ENCODE results near the gene DTX1.

DNA sequence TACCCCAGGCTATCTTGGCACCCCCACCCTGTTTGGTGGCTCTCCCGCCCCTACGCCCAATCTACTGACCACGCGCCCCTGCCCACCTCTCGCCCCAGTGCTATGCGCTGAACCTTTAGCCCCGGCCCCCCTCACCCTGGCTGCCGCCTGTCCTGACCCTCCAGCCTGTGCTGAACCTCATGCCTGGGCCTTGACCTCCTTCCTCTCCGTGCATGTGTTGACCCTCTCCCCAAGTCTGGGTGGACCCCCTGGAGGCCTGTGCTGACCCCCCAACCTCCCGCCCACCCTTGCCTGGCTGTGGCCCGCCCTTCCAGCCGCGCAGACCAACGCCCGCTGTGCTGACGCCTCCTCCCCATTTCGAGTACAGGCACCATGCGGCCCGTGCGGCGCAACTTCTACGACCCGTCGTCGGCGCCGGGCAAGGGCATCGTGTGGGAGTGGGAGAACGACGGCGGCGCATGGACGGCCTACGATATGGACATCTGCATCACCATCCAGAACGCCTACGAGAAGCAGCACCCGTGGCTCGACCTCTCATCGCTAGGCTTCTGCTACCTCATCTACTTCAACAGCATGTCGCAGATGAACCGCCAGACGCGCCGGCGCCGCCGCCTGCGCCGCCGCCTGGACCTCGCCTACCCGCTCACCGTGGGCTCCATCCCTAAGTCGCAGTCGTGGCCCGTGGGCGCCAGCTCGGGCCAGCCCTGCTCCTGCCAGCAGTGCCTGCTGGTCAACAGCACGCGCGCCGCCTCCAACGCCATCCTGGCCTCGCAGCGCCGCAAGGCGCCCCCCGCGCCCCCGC lies 20.7 kb downstream of the DTX1 start:
- TF ChIP-seq, protein P1, sequence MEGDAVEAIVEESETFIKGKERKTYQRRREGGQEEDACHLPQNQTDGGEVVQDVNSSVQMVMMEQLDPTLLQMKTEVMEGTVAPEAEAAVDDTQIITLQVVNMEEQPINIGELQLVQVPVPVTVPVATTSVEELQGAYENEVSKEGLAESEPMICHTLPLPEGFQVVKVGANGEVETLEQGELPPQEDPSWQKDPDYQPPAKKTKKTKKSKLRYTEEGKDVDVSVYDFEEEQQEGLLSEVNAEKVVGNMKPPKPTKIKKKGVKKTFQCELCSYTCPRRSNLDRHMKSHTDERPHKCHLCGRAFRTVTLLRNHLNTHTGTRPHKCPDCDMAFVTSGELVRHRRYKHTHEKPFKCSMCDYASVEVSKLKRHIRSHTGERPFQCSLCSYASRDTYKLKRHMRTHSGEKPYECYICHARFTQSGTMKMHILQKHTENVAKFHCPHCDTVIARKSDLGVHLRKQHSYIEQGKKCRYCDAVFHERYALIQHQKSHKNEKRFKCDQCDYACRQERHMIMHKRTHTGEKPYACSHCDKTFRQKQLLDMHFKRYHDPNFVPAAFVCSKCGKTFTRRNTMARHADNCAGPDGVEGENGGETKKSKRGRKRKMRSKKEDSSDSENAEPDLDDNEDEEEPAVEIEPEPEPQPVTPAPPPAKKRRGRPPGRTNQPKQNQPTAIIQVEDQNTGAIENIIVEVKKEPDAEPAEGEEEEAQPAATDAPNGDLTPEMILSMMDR (IDR thresholded peaks at IDR 0.05): no peak
- TF ChIP-seq POLR2A (IDR thresholded peaks at IDR 0.05) (no peak), POLR2AphosphoS5 (IDR thresholded peaks at IDR 0.05) (no peak), EP300 (IDR thresholded peaks at IDR 0.05) (no peak)

Measured in suprapubic skin (tissue), 4 donors.